Activated T-cell treated with anti-CD3 and anti-CD28 coated beads for 1 hour (primary cell): ENCODE measurements around the gene CNIH4.
"Not testable (repeated sequence)": the region's sequence is repeated elsewhere in the genome, so short reads cannot be mapped to it uniquely, and the experiment has no call there.

Experiments used
- DNase-seq: peaks from one replicate; pipeline ENCODE4 v3.0.0-alpha.2; 2020; ENCODE audit warnings: low read depth

The CNIH4 gene

DNA sequence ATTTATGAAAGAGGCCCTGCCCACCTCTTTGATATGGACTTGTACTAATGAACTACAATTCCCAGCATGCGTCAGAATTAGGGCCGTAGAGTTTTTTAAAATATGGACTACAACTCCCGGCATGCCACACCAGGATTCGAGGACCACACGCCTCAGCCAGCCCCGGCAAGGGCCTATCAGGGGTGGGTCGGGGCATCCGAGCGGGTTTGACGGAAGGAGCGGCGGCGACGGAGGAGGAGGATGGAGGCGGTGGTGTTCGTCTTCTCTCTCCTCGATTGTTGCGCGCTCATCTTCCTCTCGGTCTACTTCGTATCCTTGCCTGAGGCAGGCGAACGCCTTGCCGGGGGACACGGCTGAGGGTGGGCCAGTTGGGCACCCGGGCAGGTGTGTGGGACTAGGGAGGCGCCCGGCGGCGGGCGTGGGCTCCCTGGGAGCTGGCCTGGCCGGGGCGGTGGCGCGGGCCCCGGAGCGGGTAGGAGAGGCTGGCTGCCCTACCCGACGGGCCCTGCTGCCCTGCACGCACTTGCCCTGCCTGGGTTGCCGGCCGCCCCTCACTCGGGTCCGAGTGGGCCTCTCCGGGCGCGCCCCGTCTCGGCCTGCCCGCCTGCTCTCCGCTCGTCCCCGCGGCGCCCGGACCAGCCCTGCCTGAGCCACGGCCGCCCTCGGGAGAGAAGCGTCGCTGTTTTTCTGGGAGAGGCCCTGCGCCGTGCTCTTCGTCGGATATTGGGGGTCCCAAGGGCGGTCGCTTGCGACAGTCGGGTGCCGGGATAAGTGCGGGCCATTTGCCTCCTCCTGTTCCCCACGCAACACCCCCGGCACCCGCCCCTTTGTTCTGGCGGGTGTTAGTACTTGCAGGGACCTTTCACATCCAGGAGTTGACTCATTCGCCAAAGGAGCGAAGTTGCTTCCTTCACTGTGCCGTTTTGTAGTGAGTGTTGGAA is at the start of gene CNIH4:
TSS of gene CNIH4 (plus strand) at position 195 of the 941 bp plus-strand sequence. CDS start at position 241, 46 bp downstream.
- peak; percentile 85 for DNase-seq

- no peak for DNase-seq
These were observed 48.6 kb upstream of the CNIH4 start for GRCh38 chr1:224308064-224308463.

- DNase-seq = not testable (repeated sequence)
These were observed 45.2 kb upstream of the CNIH4 start for GRCh38 chr1:224311503-224311902.

- DNase-seq = no peak
These were observed 44.7 kb upstream of the CNIH4 start for GRCh38 chr1:224312025-224312424.

DNA sequence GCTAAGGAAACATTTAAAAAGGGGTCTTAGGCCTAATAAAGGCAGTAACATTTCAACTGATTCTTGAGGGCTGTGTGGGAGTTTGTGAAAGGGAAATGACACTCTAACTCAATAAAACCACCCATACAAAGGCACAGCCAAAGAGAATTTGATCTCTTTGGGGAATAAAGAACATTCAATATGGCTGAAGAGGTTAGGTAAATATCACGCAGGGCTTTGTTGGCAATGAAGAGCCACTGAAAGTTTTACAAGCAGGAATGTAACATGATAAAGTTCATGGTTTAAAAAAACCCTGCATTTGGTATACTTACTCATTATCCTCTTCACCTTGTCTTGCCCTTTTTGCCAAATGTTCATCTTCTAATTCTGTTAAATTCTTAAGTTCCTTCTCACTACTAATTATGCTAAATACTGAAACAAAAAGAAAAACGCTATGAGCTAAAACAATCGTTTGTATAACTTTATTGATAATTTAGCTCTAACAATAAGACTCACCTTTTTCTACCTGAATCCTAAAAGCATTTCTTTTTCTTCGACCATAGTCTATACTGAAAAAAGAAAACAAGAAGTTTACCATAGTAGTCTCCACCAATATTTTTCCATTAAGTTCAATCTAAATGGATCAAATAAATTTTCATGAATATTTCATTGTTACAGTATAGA is 39.2 kb upstream of the CNIH4 start:
- no peak for DNase-seq

- no peak for DNase-seq
These were observed 35.0 kb upstream of the CNIH4 start for GRCh38 chr1:224321706-224322105.

DNA sequence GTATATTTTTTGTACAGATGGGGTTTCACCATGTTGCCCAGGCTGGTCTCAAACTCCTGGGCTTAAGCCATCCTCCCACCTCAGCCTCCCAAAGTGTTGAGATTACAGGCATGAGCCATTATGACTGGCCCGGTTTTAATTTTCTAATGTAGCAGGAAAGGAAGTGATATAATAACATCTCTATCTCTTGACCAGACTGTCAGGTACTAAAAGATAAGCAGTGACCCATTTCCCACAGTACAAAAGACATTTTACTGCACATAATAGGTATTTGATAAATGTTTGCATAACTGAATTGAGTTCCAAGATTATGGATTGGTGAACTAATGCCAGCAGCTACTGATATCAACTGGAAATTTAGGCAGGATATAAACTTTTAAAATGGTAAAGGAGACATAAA is 30.7 kb upstream of the CNIH4 start:
- DNase-seq = no peak

DNA sequence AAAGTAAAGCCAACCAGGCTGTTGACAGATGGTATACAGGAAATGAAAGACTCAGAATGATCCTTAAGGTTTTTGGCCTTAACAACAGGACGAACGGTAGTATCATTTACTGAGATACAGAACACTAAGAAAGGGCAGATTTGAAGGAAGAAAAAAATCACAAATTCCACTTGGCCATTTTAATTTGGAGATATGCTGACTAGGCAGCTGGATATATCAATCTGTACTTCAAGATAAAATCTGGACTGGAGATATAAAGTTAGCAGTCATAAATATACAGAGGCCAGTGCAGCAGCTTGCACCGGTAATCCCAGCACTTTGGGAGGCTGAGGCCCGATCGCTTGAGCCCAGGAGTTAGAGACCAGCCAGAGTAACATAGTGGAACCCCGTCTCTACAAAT is 28.0 kb upstream of the CNIH4 start:
- DNase-seq = no peak

- DNase-seq = no peak
These were observed 27.2 kb upstream of the CNIH4 start for GRCh38 chr1:224329484-224329841.

GRCh38 chr1:224329842-224330753 is 26.6 kb upstream of the CNIH4 start, which contains the start of gene NVL:
TSS of gene NVL (minus strand) at chr1:224330172. CDS start at chr1:224330127, 45 bp downstream.
- DNase-seq = peak; percentile 69

GRCh38 chr1:224331326-224331725 is 25.4 kb upstream of the CNIH4 start:
- no peak for DNase-seq

DNA sequence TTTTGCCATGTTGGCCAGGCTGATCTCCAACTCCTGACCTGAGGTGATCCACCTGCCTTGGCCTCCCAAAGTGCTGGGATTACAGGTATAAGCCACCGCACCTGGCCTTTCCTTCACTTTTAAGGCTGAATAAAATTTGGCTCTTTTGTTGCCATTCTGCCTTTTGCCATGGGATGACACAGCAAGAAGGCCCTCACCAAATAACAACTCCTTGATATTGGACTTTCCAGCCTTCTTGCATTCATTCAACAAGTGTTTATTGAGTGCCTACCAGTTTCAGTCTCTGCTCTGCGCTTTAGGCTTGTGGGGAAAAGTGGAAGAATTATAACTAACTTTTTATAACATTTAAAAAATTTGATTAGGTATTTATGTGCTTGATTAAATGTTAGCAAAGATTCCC is 24.9 kb upstream of the CNIH4 start:
- DNase-seq = no peak

DNA sequence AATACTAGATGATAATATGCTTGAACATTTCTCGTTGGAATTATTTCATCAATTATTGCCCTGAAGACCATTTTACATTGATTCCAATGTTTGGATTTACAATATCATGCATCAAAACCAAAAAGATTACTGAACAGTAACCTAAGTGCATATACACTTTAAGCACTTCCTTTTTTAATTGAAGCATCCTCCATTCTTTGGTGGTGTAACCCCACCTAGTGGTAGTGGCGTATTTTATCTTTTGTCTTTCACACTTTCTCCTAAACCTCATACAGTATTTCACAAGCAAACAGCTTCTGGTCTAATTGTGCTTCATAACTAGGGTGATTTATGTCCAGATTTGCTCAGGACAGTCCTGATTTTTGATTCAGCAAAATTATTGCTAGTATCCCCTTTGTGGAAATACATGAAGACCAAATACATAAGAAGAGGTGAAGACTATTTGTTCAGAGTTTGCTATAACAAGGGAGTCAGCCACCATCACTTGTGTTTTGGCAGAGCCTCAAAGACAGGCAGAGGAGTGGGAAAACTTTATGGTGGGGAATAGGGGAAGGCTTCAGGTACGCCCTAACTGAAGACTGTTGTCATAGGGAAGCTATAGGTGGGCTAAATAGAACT is 23.3 kb upstream of the CNIH4 start:
- DNase-seq = no peak

DNA sequence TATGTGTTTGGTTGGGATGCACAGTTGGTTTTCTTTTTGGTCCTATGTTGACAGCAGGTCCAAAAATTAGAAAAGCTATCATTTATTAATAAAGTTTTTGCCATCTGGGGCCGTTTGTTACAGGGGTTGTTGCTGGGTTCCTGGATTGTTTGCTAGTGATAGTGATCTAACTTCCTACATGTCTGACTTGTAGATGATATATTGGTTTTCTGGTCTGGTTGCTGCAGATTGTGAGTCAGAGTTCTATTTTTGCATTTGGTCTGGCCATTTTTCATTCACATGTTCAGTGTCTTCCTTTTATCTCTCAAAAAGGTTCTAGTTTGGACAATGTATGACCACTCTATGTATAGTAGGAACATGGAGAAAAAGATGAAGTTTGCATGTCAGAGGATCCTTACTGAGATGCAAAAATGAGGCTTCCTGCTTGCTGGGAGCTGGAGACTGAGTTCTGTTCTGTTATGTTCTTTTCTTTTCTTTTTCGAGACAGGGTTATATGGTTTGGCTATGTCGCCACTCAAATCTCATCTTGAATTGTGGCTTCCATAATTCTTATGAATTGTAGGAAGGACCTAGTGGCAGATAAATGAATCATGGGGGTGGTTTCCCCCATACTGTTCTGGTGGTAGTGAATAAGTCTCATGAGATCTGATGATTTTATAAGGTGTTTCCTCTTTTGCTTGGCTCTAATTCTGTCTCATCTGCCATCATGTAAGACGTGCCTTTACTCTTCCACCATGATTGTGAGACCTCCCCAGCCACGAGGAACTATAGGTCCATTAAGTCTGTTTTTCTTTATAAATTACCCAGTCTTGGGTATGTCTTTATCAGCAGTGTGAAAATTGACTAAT is 22.5 kb upstream of the CNIH4 start:
- DNase-seq = no peak

- DNase-seq = no peak
These were observed 18.4 kb upstream of the CNIH4 start for GRCh38 chr1:224338150-224338838.

DNA sequence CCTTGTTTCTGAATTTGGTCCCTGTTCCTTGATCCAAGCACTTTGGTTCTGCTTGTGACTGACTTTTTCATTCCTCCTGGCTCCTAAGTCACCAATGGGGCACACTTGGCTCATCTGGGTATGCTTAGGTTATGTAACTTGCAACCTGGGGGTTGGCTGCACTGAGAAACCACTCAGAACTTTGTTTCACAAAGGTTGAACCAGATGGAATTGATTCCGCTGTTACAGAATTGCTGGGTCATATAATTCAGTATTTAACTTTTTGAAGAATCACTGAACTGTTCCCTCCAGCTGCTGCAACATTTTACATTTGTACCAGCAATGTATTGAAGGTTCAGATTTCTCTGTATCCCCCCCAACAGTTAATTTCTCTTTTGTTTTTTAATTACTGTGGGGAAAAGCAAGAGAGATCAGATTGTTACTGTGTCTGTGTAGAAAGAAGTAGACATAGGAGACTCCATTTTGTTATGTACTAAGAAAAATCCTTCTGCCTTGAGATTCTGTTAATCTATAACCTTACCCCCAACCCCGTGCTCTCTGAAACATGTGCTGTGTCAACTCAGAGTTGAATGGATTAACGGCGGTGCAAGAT is 17.1 kb upstream of the CNIH4 start:
- no peak for DNase-seq

- peak; percentile 27 for DNase-seq
These were observed 16.0 kb upstream of the CNIH4 start for GRCh38 chr1:224340453-224341384.

- DNase-seq = no peak
These were observed 13.0 kb upstream of the CNIH4 start for GRCh38 chr1:224343679-224344078.

GRCh38 chr1:224348137-224348536 is 8.5 kb upstream of the CNIH4 start:
- no peak for DNase-seq
